Measurements from ENCODE around the gene CLEC1A.
"Not testable (repeated sequence)": the region's sequence is repeated elsewhere in the genome, so short reads cannot be mapped to it uniquely, and the experiment has no call there.

CLEC1A gene

GRCh38 chr12:10033783-10034545, 64.8 kb downstream of the CLEC1A start:
- DNase-seq: no peak

DNA sequence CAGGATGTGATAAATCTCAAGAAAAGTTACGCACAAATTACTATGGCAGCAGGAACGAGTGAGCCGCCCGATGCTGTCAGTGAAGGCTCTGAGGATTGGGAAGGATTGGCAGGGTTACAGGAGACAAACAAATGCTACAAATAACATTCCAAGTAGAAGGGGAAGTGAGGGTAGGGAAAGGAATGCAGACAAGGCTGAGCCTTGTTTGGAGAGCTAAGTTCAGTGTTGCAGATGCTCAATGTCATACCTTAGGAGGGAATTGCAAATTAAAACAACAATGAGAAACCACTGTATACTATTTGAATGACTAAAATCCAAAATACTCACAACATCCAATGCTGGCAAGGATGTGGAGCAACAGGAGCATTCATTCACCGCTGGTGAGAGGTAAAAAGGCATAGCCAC, 67.0 kb downstream of the CLEC1A start:
- DNase-seq: no peak

- no peak for DNase-seq
Observed at GRCh38 chr12:10031321-10031720, 67.5 kb downstream of the CLEC1A start.

- no peak for DNase-seq
Observed at GRCh38 chr12:10030446-10030845, 68.3 kb downstream of the CLEC1A start, which contains the start of gene CLEC9A. TSS of gene CLEC9A (plus strand) at chr12:10030682. CDS start at chr12:10052688, 22,006 bp downstream.

DNA sequence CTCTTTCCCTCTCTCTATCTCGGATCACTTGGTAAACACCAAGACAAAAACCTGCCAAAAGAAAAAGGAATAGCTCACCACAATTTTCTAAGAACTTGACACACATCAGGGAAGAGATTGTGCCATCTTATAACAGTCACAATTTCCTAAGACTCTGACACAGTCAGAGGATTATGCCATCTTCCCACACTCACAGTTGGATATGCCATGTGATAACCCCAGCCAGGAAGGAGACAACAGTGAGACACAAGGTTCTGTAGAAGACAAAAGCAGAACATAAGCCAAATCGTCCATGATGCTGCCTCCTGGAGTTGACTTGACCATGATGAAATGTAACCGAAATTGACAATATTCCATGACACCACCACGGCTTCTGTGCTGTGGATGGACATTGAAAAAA, 71.1 kb downstream of the CLEC1A start:
- no peak for DNase-seq

DNA sequence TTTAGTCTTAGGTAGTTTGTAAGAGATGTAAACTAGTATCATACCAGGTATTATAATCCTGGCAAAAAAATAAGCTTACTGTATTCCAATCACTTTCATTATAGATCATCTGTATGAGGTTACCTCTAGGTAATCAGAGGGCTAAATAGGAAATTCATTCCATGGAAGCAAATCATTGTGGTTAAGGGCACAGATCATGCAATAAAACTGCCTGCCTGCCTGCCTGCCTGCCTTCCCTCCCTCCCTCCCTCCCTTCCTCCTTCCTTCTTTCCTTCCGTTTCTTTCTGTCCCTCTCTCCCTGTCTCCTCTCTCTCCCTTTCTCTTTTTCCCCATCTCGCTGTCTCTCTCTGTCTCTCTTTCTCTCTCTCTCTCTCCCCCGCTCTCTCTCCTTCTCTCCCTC, 71.5 kb downstream of the CLEC1A start:
- DNase-seq: no peak

- DNase-seq: not testable (repeated sequence)
Observed at GRCh38 chr12:10026666-10027065, 72.1 kb downstream of the CLEC1A start.

DNA sequence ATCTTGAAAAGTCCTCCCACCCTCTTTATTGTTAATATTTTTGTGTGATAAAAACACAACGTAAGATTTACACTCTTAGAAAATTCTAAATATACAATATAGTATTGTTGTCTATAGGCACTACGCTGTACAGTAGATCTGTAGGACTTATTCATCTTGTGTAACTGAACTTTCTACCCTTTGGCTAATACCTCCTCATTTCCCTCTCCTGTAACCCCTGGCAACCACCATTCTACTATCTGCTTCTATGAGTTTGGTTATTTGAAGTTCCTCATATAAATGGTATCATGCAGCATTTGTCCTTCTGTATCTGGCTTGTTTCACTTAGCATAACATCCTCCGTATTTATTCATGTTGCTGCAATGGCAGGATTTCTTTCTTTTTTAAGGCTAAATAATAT, 73.5 kb downstream of the CLEC1A start:
- DNase-seq: no peak

DNA sequence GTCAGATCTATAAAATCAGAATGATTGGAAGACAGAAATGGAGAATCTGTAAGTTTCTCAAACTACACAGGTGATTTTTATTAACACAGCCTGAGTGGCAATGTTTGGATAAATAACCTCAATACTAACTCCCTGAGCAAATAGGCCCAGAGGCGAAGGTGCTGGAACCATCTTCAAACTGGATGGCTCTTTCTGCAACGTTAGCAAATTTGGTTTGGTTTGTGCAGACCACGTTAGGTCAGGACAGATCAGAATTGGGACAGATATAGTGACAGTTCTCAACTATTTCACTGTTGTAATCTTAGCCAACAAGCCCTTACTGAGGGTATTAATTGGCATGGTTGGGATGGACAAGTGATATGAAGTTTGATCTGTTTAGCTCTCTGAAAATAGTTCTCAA, 77.4 kb downstream of the CLEC1A start:
- DNase-seq: no peak

Measured in NCI-H2029 (cell line).